GM18870 (cell line): ENCODE results near the gene GORASP2.
A peak's percentile ranks its signal among the peaks of the same experiment; 100 is the strongest.
"Not testable (repeated sequence)": the region's sequence is repeated elsewhere in the genome, so short reads cannot be mapped to it uniquely, and the experiment has no call there.

Experiments used
- ATAC-seq: cut with Tn5 transposase; IDR thresholded peaks from one replicate; pipeline ENCODE4 v1.9.1; 2021; ENCODE audit warnings: moderate library complexity; ENCODE audit not compliant: unreplicated experiment

Gene GORASP2

GRCh38 chr2:170928824-170929685 is at the start of gene GORASP2:
Gene GORASP2 (plus strand): TSS chr2:170929253. CDS start chr2:170929341, 88 bp downstream.
- ATAC-seq, result peak; percentile 90

DNA sequence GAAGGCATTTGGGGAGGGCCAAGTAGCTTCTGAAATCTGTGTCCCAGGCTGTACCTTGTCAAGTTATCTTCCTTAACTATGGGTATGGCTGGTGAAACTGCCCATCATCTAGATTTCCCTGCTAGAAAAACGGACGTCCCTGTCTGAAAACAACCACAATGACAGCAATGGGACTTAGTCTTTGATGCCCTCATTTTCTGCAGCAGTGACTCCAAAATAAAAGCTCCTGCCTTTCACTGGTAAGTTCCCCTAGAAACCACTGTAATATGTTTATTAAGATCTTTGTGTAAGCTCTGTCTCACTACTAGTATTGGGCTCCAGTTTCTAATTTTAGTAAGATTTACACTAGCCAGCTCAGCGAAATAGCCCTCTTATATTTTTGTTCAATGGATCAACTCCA is 47.2 kb upstream of the GORASP2 start:
- no peak for ATAC-seq

DNA sequence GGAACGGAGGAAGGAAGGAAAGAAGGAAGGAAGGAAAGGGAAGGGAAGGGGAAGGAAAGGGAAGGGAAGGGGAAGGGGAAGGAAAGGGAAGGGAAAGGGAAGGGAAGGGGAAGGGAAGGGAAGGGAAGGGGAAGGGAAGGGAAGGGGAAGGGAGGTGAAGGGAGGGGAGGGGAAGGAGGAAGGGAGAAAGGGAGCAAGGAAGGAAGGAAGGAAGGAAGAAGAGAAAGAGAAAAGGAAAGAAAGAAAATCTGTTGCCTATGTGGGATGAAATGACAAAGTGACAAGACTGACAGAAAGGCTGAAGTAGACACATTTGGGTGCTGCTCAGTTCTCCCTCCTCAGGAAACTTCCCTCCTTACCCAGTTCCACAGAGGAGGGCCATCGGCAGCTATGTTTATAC is 46.3 kb upstream of the GORASP2 start:
- no peak for ATAC-seq

DNA sequence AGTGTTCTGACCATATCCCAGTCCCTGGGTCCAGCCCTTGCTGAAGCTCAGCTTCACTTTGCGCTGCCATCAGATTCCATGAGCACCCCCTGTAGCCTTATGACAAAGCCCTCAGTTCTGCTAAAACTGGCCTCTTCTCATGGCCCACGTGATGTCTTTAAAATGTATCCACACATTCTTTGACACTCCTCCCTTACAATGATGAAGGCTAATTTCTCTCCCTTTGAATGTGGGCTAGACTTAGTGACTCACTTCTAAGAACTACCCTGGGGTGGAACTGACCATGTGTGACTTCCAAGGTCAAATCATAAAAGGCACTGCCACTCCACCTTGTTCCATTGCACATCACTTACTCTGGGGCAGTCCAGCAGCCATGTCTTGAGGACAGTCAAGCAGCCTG is 45.4 kb upstream of the GORASP2 start:
- no peak for ATAC-seq

GRCh38 chr2:170885130-170885791 is 43.8 kb upstream of the GORASP2 start:
- no peak for ATAC-seq

DNA sequence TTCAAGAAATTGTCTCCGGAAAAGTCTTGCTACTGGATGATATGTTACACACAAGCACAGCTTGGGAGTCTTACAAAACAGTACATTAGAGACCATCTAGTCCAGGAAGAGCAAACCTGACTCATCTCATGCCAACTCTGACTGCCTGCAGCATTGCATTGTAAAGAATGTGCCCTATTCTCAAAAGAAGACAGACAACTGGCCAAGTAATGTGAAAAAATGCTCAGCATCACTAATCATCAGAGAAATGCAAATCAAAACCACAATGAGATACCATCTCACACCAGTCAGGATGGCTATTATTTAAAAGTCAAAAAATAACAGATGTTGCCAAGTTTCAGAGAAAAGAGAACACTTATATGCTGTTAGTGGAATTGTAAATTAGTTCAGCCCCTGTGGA is 42.7 kb upstream of the GORASP2 start:
- ATAC-seq, result no peak

DNA sequence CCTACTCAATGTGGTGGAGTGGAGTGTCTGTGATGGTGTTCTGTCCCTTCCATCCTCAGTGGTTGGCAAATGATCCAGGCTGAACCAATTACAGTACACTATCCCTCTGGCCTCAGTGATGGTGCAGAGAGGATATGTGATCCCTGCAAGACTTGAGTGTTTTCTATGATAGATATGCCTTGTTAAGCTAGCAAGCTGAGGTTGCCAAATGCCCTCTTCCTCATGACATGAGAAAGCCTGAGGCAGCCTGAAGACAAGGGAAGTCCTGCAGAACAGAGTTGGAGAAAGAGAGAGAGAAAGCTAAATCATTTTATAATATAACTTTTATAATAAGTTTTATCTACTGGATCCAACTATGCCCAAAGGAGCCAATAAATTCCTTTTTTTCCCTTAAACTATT is 41.6 kb upstream of the GORASP2 start:
- ATAC-seq, result no peak

- no peak for ATAC-seq
These were observed 41.2 kb upstream of the GORASP2 start for GRCh38 chr2:170887896-170888295.

DNA sequence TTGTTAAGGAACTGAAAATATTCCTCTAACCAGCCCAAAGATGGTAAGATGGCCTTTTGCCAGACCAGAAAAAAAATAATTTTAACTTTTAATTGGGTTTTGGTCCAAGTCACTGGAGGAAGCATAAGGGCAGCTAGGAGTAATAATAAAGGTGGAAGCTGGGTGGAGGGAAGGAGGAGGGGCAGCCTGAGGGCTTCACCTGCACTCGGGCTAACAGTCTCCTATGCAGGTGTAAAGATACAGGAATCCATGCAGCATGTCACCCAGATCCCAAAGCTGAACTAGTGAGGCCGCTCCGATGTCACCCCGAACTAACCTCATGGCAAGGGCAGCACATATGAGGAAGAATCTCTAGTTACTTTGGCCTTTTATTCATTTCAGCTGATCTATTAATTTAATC is 37.2 kb upstream of the GORASP2 start:
- ATAC-seq, result no peak

GRCh38 chr2:170892391-170892951 is 36.6 kb upstream of the GORASP2 start:
- ATAC-seq, result no peak

GRCh38 chr2:170895023-170895757 is 33.9 kb upstream of the GORASP2 start:
- ATAC-seq, result no peak

DNA sequence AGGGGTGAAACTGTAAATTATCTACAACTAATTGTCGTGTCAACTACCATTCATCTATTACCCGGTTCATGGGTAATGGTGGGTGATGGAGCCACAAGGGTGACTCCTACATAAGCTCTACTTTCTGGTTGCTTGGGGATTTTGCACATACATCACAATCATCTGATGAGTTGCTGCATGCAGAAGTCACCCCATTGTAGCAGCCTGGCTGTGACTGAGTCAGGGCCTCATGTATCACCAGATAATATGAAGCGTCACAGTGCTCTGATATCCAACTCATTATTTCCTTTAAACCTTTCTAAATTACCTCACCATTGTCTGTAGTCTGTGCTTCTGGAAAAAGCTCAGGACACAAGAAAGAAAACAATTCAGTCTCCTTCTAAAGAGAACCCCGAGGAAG is 32.4 kb upstream of the GORASP2 start:
- ATAC-seq, result no peak

DNA sequence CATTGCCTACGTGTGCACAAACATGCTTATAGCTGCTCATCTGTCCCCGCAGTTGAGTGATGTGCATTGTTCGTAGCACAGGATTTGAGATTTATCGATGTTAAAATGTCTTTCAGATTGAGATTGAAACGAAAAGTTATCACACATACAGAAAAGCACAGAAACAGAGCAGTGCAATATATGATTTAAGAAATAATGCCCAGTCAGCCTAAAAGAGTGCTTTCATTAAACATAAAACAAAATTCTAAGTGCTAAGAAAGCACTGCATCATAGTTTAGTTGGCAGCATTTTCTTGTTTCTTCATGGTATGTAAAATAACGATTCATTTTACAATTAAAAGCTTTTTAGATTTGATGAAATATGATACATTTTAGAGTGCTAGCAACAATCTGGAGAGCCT is 31.9 kb upstream of the GORASP2 start:
- no peak for ATAC-seq

DNA sequence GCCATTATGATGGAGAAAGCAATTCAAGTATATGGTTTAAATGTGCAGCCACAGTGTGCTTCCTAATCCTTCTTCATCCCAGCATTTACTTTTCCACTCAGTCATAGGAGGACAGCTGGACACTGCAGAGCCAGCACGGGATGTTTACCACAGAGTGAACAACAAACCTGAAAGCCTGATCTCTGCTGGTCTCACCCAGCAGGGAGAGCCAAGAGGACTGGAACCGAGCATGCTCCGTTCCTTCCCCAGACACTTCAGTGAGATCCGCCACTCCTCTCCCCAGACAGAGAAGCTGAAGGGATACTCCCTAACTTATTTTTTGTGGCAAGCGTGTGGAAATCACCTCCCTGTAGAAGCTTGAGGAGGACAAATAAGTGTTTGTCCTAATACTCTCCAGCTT is 23.2 kb upstream of the GORASP2 start:
- ATAC-seq, result no peak

- no peak for ATAC-seq
These were observed 17.7 kb upstream of the GORASP2 start for GRCh38 chr2:170911314-170911889.

GRCh38 chr2:170914994-170915666 is 13.9 kb upstream of the GORASP2 start:
- ATAC-seq, result not testable (repeated sequence)

GRCh38 chr2:170917219-170917913 is 11.7 kb upstream of the GORASP2 start:
- no peak for ATAC-seq

DNA sequence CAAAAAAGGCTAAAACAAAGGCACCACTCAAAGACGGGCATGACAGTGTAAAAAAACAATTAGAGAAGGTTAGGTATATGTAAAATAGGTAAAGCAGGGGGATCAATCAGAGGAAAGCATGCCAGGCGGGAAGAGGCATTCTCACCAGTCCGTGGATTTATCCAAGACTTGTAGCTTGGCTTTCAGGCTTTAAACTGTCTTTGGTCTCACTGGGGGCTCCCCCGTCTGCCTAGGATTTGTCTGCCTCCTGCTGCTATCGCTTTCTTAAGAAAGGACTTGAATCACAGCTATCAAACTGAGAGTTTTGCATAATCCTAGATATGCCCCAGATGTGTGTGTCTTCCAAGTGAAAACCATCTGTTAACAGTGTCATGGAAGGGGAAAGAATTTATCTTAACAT is 11.1 kb upstream of the GORASP2 start:
- no peak for ATAC-seq

- not testable (repeated sequence) for ATAC-seq
These were observed 7.2 kb upstream of the GORASP2 start for GRCh38 chr2:170921873-170922272.
